ENCODE results near the gene RPTOR.

DNA sequence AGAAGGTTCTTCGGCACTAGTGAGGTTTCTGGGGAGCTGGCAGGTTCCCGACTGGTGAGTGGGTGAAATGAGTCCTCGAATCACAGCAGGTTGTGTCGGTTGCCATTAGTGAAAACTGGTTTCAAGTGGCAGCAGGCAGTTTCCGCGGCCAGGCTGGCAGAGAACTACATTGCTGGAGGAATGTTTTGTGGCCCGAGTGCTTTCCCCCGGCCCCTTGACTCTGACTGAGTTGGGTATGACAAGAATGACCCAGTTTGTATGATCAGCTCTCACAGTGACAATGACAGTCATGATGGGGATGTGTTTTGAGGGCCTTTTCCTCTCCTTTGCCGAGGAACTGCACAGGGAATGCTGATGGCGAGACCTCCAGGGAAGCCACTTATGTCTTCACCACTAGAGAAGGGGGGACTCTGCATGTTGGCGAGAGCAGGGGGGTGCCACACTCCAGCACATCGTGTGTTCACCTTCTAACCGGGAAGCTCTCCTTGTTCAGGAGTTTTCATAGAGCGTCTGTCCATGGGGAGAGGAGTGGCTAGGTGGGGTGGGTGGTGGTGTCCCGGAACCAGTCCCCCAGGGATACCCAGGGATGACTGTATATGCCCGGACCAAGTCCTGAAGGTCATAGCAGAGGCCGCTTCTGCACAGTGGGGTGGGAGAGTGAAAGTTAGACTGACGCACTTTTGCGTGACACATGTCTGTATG is 241.0 kb downstream of the RPTOR start:
- TF ChIP-seq CTCF (IDR thresholded peaks at IDR 0.05; ENCODE audit: low read depth, low read length), result no peak
- no peak for TF ChIP-seq EZH2phosphoT487 (IDR thresholded peaks at IDR 0.05; ENCODE audit: low read depth)
